KOPT-K1 (cell line): Measurements from ENCODE around the gene MRPS25.

Experiments used
- H3K27ac ChIP-seq: fragments of 200-600 bp; sonication (generic); 2 replicates; pipeline ENCODE4 v1.5.1; 2016; ENCODE audit warnings: antibody characterized with exemption, mild to moderate bottlenecking, low read depth, low read length; ENCODE audit not compliant: poor library complexity, severe bottlenecking
- H3K36me3 ChIP-seq: fragments of 200-600 bp; sonication (generic); 2 replicates; pipeline ENCODE4 v1.5.1; 2017; ENCODE audit warnings: antibody characterized with exemption, mild to moderate bottlenecking, low read length, moderate library complexity; ENCODE audit not compliant: insufficient read depth
- H3K9me3 ChIP-seq: fragments of 200-600 bp; sonication (generic); 2 replicates; pipeline ENCODE4 v1.5.1; 2017; ENCODE audit warnings: antibody characterized with exemption, low read length, mild to moderate bottlenecking; ENCODE audit not compliant: insufficient read depth, poor library complexity, severe bottlenecking

MRPS25 gene

DNA sequence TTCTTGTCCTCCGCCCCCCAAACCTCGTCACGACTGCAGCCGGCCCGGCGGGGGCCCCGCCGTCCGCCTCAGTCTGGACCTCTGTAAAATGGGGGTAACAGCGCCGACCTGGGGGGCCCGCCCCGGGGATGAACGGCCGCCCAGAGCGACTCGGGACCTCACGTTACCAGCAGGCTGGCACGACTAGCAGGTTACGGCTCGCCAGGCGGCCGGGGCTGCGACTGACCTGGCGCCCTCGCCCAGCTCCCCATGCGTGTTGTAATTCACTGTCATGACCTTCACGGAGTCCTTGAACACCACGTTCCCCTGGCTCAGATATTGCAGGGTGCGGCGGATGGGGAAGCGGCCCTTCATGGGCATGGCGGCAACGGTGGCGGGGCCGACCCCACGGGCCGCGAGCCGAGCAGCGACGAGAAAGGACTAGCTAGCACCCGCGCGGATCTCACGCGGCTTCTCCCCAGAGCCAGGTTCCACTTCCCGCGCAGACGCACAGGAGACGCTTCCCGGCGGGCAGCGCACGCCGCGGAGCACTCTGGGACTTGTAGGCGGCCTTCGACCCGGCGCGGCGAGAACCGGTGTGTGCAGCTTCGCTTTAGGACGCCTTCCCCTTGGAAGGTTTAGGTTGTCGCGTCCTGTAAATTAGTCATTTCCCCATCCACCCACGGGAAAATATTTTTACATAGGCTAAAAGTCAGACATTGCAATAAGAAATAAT, at the start of gene MRPS25:
Gene MRPS25 (minus strand): TSS at position 481 of the 715 bp plus-strand sequence. CDS start 121 bp downstream, at position 360.
- Histone ChIP-seq H3K27ac (peak within 1 kb of the TSS; percentile 81), H3K9me3 (no peaks in the 10 kb centered on the region), H3K36me3 (peaks cover 18% of the 10 kb centered on the region)

DNA sequence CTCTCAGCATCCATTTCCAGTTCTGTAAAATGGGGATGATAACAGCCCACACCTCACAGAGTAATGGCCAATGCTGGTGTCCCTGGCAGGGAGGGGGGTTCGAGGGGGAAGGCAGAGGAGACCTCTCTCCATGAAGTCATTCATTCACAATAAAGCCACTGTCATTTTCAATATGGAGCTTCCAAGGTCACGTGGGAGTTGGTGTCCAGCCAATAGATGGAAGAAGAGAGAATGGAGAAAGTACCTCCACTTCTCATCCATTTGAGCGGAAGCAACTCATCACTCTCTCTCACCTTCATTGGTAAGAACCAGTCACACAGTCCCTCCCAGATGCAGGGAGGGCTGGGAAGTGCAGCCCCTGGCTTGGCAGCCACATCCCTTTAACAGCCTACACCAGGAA, 48.8 kb upstream of the MRPS25 start:
- Histone ChIP-seq H3K9me3 (no peaks in the 10 kb centered on the region), H3K36me3 (no peaks in the 10 kb centered on the region), H3K27ac (no peak overlapping the region)

DNA sequence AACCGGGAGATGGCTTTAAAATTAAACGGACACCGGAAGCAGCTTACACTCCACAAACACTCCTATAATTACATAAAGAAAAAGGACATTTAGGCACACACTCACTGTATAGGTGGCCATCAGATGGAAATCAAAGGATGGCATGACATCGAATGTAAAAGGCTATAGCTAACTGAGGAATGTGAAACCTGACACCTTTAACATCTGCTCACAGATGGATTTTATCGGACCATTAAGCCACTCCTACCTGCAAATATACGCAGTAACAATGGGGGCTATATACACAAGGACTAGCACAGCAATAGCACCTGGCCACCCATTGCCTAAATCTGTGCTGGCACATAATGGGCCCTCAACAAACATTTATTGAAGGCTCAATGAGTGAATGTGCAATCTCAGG, 48.4 kb upstream of the MRPS25 start:
- Histone ChIP-seq H3K36me3 (no peaks in the 10 kb centered on the region), H3K9me3 (no peaks in the 10 kb centered on the region)

DNA sequence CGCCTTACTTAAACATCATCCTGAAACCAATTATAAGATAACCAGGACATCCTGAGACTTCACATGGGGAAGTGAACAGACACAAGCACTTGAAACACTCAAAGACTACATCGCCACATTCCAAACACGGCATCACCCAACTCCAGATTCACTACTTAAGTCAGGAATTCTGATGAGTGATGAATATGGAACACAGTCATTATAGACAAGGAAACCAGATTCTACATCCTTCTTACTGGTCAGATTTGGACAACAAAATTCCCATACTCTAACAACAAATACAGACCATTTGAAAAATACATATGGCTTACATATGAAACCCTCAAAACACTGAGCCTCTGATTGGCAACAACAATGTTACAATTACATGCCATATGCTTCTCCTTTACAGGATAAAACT, 46.9 kb upstream of the MRPS25 start:
- no peak overlapping the region for H3K27ac ChIP-seq
- H3K36me3 ChIP-seq: no peaks in the 10 kb centered on the region
- no peaks in the 10 kb centered on the region for H3K9me3 ChIP-seq

More for the DNA sequence above, 48.4 kb upstream of the MRPS25 start:
- H3K27ac ChIP-seq: no peak overlapping the region

DNA sequence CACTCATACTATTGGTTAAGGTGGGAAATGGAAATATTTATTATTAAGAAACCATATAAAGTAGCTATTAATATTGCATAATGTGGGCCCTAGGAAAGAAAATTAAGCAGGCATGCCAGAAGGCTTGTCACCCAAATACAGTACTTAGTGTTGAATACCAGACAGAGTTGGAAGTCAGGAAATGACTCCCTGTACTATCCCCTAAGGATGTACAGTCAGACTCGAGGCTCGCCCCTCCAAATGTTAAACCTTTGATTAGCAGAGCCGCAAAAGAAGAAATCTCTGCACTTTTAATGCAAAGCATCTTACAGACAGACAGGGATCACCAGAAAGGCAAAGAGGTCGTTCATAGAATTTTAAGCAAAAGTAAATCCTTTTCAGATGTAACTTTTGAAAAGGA, 45.1 kb upstream of the MRPS25 start:
- Histone ChIP-seq H3K36me3 (no peaks in the 10 kb centered on the region), H3K27ac (no peak overlapping the region), H3K9me3 (no peaks in the 10 kb centered on the region)

DNA sequence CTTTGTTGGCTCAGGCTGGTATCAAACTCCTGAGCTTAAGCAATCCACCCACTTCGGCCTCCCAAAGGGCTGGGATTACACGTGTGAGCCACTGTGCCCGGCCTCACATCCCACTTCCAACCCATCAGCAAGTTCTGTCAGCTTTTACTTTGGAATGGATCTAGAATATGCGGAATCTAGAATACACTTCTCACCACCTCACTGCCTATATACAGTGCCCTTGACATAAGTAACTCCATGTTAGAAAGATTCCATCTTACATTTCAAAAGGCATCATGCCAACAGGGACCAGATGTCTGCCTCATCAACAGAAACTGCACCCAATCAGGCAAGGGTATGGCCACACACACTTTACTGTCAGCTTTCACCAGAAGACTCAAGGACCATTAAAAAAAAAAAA, 43.8 kb upstream of the MRPS25 start:
- no peaks in the 10 kb centered on the region for H3K9me3 ChIP-seq
- H3K27ac ChIP-seq: no peak overlapping the region
- H3K36me3 ChIP-seq: no peaks in the 10 kb centered on the region

DNA sequence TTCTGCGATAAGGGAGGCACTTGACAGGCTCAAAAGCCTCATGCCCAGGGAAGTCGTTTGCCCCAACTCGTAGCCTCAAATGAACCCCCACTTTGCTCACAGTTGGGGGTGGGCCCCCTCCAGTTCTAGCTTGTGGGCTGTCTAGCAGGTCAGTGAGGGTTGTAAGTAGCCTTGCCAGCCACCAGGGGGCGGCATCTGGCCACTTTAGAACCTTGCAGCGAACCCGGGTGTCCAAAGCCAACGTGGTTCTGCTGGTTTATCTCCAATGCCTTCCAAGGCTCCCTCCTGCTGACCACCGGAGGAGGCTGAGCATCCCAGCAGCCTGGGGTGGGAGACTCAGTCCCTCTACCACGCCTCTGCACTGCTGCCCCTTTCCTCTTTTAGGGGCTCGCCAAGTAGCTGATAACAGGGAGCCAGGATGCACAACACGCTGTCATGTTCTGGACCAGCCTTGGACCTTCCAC, 43.0 kb upstream of the MRPS25 start:
- Histone ChIP-seq H3K9me3 (no peaks in the 10 kb centered on the region), H3K27ac (no peak overlapping the region), H3K36me3 (no peaks in the 10 kb centered on the region)

DNA sequence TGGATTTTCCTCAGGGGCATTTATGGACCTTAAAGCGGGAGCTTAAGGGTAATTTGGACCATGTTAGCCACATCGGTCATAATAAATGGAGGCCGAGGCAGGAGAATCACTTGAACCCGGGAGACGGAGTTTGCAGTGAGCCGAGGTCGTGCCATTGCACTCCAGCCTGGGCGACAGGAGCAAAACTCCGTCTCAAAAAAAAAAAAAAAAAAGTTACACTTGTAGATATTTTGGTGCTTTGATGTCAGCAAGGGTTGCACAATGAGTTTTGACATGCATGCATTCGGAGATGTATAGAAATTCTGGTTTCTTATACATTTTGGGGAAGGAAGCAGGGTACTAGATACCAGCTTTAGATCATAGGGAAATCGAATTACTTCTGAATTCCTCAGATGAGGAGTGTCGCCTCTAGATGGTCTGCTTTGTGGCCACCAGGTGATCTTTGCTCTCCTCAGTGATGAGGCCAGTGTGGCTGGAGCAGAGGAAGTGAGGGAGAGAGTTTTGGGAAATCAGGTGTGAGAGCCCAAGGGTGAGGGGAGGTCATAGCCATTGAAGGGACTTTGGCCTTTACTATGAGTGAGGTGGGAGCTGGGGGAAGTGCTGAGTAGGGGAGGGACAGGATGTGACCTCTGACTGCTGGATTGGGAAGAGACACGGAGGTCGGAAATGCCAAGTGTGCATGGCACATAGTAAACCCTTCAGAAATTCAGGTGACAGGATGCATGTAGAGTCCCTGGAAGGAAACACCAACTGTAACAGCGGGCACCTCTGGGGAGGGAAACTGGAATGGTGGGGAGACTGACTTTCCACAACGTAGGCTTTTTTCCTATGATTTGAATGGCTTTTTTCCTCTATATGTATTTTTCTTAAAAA, 42.2 kb upstream of the MRPS25 start:
- no peak overlapping the region for H3K27ac ChIP-seq
- no peaks in the 10 kb centered on the region for H3K36me3 ChIP-seq
- no peaks in the 10 kb centered on the region for H3K9me3 ChIP-seq

DNA sequence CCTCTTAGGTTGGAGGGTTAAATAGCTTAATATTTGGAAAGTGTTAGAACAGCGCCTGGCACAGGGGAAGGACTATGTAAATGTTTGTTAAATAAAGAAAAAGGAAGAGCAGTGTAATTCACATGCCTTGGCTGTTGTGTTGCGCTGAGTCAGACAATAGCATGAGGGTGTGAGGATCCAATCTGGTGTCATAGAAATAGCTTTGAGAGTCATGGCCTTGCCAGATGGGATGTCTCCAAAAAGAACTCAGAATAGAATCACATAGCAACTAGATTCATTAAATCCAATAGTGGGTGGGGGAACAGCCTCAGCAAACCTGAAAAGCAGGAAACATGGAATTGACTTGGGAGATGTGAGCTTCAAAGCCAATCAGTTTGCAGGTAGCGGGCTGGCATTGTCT, 37.7 kb upstream of the MRPS25 start:
- Histone ChIP-seq H3K9me3 (no peaks in the 10 kb centered on the region), H3K36me3 (no peaks in the 10 kb centered on the region), H3K27ac (no peak overlapping the region)

DNA sequence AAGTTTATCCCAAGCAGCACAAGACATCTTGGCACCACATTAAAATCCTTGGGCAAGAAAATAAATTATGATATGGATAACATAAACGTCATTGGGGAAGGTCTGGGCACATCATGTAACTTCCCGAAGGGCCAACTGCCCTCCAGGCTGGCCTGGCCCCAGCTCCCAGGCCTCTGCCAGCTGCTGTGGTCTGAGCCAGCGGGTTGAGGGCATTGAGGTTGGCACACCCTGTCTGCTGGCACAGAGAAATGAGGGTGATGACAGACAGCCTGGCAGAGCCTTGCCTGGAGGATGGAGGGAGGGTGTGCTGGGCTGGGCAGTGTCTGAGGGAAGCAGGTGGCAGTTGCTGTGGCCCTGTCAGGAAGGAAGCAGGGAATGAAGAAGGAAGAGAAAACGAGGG, 37.1 kb upstream of the MRPS25 start:
- Histone ChIP-seq H3K9me3 (no peaks in the 10 kb centered on the region), H3K27ac (no peak overlapping the region), H3K36me3 (no peaks in the 10 kb centered on the region)

DNA sequence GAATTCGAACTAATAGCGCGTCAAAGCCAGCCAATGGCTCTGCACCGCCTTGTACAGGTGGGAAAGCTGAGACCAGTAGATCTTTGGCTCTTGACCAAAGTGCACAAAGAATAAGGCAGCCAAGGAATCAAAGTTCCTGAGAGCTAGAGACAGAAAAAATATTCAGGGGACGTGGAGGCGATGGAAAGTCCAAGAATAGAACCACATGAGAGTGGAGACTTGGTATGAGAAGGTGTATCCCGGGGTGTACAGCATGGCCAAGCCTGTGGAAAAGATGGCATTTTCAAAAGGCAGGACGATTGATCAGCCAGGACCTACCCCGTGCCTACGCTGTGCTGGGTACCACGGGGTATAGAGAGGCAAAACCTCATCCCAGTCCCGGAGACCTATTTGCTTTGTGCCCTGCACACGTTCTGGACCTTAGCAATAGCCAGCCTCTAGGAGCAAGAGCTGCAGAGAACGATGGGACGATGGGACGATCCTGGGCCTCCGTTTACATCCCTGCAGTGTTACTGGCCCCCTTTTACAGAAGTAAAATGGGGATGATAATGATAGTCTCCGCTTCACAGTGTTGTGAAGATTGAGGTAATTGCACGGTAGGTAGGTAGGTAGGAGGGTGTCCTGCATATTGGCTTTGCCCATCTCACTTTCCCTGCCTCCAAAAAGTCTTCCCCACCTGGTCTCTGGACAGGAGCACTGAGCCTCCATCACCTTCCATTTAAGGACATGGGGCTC, 34.4 kb upstream of the MRPS25 start:
- H3K27ac ChIP-seq: peak overlapping the region; percentile 83
- H3K9me3 ChIP-seq: no peaks in the 10 kb centered on the region
- peaks cover 20% of the 10 kb centered on the region for H3K36me3 ChIP-seq

DNA sequence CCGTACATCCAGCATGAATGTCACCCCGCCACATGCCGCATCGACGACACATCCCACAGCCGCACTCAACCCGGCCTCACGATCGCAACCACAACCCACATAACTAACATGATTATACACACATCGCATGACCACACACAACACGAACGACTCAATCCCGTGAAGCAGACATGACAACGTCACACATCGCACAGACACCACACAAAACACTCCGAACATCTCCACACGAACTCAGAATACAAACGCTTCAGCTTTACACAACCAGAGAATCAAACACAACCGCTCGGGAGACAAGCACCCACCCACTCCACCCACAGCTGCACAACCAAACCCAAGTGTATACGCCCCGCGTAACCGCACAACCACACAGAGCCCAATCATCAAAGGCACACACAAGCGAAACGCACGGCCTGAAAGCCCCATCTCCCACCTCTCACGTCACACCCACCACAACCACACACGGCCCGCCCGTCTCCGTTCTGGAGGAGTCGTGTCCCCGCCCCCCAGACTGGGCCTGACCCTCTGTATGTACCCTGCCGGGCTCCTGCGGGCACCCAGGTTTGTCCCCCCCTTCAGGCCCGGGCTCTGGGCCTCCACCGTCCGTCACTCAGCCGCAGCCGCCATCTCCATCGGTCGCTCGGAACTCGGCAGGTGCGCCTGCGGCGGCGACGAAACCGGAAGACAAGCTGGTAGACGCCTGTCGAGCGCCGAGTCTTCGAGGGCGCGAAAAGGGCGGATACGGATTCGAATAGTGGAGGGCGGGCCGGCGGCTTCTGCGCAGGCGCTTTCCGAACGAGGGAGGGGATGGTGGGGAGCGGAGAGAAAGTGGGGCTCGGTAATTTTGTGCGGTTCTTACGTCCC, 33.6 kb upstream of the MRPS25 start, which contains the start of gene RBSN:
Gene RBSN (minus strand): TSS at position 646 of the 861 bp plus-strand sequence. CDS start 3,028 bp downstream, outside the sequence.
- peak within 1 kb of the TSS; percentile 83 for H3K27ac ChIP-seq
- no peaks in the 10 kb centered on the region for H3K9me3 ChIP-seq
- H3K36me3 ChIP-seq: peaks cover 28% of the 10 kb centered on the region

DNA sequence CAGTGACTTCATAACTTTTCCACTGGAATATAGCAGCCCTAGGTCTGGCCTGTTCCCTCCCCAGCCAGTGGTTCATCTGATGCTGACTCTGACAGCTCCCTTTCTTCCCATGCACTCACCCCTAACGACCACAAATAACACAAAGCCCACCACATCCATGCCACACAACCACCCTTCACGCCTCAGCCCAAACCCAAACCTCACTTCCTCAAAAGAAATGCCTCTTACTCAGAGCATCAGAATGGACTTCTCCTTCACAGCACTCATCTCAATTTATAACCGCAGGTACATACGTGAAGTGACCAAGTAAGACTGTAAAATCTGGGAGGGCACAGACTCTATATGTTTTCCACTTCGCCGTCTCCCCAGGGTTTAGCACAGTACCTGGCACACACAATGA, 32.8 kb upstream of the MRPS25 start:
- Histone ChIP-seq H3K36me3 (peaks cover 36% of the 10 kb centered on the region), H3K9me3 (no peaks in the 10 kb centered on the region), H3K27ac (no peak overlapping the region)

DNA sequence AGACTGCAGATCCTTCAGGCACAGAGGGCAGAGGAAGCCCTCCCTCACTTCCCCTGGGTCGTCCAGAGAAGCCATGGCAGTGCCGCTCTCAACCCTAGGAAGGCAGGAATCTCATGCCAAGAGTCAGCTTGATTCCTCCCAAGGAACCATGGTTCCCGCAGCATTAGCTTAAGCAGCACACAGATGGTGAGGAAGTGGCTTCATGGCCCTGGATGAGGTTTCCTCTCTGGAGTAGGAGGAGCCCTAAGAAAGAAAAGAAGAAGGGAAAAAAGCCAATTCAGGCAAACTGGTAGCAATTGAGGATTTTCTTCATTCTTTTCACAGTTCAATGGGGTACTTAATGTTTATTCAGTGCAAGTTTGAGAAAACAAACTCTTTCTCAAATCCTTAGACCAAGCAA, 30.9 kb upstream of the MRPS25 start:
- Histone ChIP-seq H3K9me3 (no peaks in the 10 kb centered on the region), H3K36me3 (peaks cover 36% of the 10 kb centered on the region)

More for the DNA sequence above, 30.9 kb upstream of the MRPS25 start:
- no peak overlapping the region for H3K27ac ChIP-seq
